GM18861 (cell line): ENCODE results near the gene LRRC7.

Experiments used
- ATAC-seq: cut with Tn5 transposase; IDR thresholded peaks from one replicate; pipeline ENCODE4 v1.9.1; 2021; ENCODE audit not compliant: unreplicated experiment

The LRRC7 gene

GRCh38 chr1:69587391-69587790 is 19.7 kb downstream of the LRRC7 start:
- ATAC-seq, result no peak

DNA sequence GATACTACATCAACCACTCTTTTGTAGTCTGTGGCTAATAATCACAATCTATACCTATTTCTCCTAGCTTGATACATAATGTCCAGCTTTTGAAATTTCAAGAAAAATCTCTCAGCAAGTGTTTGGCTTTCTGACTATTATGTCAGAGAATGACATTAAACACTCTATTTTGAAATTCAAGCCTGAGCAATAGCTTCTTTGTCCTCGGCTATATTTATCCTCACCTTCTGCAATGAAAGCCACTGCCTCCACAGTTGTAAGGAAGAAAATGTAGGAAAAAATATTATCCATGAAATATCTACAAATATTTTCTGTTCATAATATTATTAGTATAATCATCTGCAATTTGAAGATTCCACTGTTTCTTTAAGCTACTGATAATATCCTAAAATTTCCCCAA is 22.1 kb downstream of the LRRC7 start:
- ATAC-seq, result no peak

DNA sequence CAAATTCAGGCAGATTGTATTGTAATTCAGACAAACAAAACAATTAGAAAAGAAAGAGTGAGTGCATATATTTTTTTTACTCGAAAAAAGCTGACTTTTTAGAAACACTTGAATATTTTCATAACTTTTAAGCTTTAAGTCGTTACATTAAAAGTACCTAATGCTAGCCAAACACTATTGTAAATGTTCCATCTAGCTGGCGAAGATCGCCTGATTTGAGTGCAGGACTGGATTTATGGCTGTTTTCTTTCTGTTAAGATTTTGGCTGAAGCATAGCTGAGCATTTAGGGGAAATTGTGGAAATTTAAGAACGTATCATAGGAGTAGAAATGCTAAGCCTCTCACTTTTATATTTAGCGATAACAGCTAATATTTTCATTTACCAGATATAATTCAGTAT is 24.6 kb downstream of the LRRC7 start:
- ATAC-seq, result no peak

GRCh38 chr1:69595486-69595885 is 27.8 kb downstream of the LRRC7 start:
- no peak for ATAC-seq

- ATAC-seq, result no peak
Measured at GRCh38 chr1:69611316-69611715, 43.6 kb downstream of the LRRC7 start.

DNA sequence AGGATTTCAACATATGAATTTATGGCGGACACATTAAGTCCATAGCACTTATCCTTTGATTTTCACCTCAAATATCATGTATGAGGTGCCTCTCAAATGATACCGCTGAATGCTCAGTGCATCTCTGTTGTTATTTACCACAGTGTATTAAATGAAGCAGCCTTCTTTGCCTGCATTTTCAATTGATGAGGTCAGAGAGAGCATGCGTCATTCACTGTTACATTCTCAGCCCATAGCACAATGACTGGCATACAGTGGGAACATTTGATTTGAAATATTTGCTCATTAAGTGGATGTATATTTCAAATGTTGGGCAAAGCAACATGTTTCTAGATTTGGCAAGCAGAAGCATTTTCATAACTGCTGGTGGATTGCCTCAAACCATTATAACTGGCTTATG is 45.7 kb downstream of the LRRC7 start:
- ATAC-seq, result no peak

DNA sequence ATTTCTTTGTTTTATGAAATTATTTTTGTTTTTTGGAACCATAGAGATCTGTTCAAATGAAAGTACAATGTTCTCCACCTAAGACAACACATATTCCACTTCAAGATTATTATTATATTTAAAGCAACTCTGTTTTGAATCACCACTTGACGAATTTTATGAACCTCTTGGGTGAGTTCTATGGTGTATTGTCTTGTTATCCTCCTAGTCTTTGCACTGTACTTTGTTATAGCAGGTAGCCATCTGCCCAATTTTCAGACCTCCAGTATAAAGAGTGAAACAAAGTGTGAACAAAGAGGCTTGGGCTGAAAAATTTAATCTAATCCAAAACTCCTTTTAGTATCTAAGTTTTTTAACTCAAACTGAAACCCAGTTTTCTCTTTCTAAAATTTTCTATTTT is 71.0 kb downstream of the LRRC7 start:
- no peak for ATAC-seq

- ATAC-seq, result no peak
Measured at GRCh38 chr1:69639159-69639558, 71.4 kb downstream of the LRRC7 start.

DNA sequence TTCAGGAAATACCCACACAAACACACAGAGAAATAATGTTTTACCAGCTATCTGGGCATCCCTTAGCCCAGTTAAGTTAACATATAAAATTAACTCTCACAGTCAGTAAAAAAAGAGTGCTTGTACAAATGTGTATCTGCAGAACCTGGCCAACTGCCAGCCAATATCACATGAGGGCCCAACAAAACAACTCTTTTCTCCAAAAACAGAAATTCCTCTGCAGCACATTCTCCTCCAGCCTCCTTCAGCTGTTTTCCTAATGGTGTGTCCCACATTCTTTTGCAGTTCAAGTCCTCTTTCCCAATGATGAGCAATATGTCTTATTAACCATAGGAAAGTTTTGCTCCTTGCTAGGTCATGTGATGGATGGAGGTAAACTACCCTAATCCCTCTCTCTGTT is 75.5 kb downstream of the LRRC7 start:
- no peak for ATAC-seq

- ATAC-seq, result no peak
Measured at GRCh38 chr1:69645477-69645876, 77.8 kb downstream of the LRRC7 start.

GRCh38 chr1:69648486-69648885 is 80.8 kb downstream of the LRRC7 start:
- no peak for ATAC-seq

GRCh38 chr1:69649383-69649990 is 81.8 kb downstream of the LRRC7 start:
- ATAC-seq, result no peak

GRCh38 chr1:69650779-69651178 is 83.1 kb downstream of the LRRC7 start:
- no peak for ATAC-seq

GRCh38 chr1:69651656-69652055 is 83.9 kb downstream of the LRRC7 start:
- ATAC-seq, result no peak

GRCh38 chr1:69657971-69658370 is 90.2 kb downstream of the LRRC7 start:
- ATAC-seq, result no peak

DNA sequence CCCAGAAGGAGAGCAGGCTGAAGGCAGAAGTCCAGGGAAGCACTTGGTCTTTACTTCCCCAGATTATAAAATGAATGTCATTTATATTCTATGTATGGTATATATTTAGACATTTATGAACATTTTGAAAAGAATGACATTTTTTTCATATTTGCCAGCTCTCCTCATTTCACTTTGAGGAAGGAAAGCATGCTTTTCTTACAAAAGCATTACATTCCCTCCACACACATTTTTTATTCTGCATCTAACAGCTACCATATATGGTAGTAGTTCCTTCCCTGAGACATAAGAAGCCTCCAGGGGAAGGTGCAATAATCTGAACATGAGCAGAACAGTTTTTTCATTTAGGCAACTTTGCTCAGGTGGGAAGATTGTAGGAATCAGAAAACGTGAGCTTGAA is 94.0 kb downstream of the LRRC7 start:
- no peak for ATAC-seq

DNA sequence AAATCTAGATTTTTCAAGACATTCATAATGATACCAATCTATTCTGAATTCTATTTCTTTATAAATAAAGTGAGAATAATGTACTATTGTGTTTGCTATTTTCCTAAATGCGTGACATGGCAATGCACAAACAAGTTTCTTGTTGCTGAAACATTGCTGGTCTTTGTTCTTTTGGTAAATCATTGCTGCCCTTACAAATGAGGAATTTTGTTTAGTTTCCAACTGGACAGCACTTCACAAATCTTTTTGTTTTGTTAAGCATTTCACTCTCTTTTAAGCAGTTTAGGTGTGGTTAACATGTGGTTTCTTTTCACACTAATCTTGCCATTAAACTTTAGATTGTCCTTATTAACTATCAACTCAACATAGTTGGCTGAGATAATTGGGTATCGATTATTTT is 94.6 kb downstream of the LRRC7 start:
- ATAC-seq, result no peak

GRCh38 chr1:69671363-69672010 is 103.8 kb downstream of the LRRC7 start:
- ATAC-seq, result no peak

- ATAC-seq, result no peak
Measured at GRCh38 chr1:69673321-69673720, 105.6 kb downstream of the LRRC7 start.

- no peak for ATAC-seq
Measured at GRCh38 chr1:69679965-69680364, 112.2 kb downstream of the LRRC7 start.

- ATAC-seq, result no peak
Measured at GRCh38 chr1:69686367-69686984, 118.8 kb downstream of the LRRC7 start.

GRCh38 chr1:69688193-69688592 is 120.5 kb downstream of the LRRC7 start:
- no peak for ATAC-seq

GRCh38 chr1:69691179-69691578 is 123.5 kb downstream of the LRRC7 start:
- ATAC-seq, result no peak
